T-helper 22 cell (primary cell): ENCODE data around the gene CRELD2.

Experiments used
- DNase-seq: peaks from one replicate; pipeline ENCODE4 v3.0.0-alpha.2; 2020; ENCODE audit warnings: low read depth

The CRELD2 gene

DNA sequence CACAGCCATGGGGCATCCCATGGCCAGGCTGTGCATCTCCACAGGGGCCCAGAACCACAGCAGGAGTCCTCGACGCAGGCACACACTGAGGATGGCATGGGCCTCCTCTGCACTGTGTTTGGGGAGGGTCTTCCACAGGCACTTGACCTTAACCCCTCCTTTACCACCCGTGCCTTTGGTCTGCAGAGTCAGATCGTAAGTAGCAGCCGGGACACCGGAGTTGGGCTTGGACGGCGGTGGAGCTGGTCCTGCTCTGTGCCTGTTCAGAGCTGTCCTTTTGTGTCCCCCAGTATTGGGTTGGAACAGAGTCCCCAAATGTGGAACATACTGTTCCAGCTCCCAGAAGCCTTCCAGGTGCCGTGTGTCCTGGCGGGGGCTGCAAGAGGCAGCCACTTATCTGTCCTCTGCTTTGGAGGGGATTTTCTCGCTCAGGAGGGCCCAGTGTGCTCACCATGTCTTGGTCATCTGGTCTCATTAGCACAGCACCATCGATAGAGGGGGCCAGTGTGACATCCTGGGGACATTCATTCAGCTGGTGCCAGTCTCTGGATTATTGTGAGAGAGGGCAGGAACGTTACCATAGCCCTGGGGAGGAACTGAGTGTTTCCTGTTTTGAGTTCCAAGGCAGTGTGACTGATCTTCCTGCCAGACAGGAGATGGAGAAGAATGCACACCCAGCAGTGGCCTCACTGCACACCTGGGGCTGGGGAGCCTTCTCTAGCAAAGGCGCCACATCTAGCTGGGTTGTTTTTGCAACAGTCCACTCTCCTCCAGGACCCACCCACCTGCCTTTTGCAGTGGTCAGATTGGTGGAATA is 12.4 kb downstream of the CRELD2 start:
- DNase-seq: no peak

DNA sequence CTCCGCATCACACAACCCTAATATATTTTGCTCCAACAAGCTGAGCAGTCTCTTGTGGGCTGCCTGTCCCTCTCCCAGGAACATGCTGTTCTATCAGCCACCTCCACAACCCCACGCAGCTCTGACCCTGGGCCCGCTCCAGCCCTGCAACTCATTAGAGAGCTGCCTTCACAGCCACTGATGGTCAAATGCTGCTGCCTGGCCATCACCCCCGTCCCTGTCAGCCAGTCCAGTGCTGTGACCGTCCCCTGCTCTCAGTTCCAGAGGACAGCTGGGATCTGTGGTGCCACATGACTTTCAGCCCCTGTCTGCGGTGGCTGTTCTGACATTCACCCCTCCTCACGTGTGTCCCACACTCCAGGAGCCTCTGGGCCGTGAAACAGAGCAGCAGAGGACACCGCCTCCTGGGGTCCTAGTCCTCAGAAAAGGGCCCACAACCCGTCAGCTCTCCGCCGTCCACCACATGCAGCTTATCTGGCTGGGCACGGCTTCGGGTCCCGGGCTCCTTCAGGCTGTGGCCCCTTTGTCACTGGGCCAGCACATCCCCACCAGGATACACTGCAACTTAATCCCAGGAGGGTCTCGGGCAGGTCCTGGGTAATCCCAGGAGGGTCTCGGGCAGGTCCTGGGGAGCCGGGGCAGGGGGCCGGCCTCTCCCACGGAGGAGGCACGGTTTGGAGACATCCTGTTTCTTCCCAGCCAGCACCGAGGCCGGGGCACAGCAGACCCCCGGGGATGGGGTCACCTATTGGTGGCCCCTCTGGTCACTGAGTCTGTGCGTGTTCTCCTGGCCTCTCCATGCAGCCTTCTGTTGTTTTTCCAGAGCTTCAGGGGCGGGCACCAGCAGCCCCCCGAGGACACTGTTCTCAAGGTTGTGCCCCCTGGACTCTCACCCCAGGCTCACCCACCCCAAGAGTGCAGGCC is 15.1 kb downstream of the CRELD2 start:
- no peak for DNase-seq

DNA sequence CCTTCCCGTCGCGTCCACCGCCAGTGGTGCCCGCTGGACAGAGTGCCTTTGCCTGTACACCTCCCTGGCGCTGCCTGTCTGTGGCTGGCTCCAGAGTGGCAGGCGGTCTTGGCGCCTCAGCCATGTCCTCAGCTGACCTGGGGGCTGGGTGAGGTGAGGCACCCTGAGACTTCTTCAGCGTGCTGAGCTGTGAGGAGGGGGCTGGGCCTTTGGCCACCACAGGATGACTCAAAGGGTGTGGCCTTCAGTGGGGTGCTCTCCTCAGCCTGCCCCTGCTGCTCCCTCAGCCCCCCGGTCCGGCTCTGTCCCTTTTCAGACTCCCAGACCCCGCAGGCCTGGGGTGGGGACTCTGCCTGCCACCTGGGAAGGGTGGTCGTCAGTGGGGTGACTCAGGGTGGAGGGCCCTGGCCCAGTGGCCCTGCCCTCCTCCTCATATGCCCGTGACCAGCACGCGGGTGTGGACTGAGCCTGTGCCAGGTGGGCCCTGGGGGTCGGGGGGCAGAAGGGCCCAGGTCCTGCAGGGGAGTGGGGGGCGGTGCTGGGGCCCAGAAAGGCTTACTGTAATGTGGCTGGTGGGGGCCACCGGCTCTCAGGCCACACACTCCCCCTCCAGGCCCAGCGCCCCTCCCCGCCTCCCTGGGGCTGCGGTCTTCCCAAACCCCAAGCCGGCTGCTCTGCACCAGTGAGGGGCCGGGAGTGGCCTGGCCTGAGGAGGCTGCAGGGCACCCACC is 15.9 kb downstream of the CRELD2 start:
- peak; percentile 37 for DNase-seq

DNA sequence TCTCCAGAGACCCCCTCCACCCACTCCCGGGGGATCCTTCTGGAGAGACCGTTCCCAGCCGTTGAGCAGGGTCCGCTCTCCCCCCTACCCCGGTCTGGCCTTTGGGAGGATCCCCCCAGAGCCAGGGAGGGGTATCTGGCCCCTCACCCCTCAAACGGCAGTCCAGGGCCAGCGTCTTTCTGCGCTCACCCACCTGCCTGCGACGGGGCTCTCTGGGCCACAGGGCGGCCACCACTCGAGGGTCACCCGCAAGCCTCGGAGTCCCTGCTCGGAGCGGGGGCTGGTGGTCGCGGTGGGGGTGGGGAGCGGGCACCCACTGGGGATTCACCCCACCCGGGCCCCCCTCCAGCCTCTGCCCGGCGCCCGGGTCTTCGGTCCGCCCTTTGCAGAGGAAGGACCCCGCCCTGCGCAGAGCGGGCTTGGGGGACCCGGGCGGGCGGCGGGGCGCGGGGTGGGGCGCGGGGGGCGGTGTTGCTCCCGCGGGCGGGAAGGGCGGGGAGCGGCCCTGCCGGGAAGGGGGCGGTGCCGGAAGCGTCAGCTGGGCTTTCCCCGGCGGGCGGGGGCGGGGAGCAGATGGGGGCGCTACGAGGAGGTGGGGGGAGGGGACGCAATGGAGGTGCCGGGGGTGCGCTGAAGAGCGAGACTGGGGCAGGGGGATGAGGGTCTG is 16.6 kb downstream of the CRELD2 start:
- DNase-seq: peak; percentile 80

DNA sequence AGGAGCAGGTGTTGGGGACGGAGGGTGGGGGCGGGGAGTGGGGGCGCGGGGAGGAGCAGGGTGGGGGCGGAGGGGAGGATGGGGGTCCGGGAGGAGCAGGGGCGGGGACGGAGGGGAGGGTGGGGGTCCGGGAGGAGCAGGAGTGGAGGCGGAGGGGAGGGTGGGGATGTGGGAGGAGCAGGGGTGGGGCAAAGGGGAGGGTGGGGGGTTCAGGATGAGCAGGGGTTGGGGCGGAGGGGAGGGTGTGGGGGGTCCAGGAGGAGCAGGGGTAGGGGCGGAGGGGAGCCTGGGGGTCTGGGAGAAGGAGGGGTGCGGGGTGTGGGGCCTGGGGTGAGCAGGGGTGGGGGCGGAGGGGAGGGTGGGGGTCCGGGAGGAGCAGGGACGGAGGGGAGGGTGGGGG is 17.1 kb downstream of the CRELD2 start:
- DNase-seq: peak; percentile 37

DNA sequence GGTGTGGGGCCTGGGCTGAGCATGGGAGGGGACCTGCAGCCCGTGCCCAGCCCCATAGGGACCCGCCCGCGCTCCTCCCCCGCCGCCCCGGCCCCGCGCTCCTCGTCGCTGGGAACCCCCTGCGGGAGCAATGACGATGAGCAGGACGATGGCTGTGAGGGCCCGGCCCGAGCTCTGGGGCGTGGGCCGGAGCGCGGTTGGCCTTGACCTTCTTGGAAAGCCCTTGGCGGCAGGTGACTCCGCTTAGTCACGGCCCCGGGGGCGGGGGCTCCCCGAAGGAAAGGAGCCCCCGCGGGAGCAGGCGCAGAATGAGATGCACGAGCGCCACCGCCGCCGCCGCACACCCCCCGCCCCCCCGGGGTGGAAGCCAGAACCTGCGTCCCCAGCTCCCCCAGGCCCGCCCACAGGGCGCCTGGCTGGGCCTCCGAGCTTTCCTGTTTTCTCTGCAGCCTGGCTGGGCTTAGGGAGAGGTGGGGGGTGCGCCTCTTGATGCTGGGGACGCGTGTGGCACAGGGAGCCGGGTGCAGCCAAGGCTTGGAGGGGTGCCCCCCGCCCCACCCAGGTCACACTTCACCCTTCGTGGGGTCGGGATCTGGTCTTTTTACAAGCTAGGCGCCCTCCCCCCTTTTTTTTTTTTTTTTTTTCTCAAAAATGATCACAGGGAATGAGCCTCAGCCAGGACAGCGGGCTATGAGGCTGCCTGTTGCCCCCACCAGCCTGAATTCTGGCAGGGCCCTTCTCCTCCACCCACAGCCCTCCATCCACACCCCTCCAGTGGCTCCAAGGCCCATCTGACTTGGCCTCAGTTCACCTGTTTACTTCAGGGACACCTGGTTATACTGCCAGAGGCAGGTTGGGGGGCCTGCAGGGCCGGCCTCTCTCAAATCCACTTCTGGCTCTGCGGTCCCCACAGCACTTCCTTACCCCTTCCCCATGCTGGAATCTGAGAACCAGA is 17.9 kb downstream of the CRELD2 start:
- peak; percentile 96 for DNase-seq

DNA sequence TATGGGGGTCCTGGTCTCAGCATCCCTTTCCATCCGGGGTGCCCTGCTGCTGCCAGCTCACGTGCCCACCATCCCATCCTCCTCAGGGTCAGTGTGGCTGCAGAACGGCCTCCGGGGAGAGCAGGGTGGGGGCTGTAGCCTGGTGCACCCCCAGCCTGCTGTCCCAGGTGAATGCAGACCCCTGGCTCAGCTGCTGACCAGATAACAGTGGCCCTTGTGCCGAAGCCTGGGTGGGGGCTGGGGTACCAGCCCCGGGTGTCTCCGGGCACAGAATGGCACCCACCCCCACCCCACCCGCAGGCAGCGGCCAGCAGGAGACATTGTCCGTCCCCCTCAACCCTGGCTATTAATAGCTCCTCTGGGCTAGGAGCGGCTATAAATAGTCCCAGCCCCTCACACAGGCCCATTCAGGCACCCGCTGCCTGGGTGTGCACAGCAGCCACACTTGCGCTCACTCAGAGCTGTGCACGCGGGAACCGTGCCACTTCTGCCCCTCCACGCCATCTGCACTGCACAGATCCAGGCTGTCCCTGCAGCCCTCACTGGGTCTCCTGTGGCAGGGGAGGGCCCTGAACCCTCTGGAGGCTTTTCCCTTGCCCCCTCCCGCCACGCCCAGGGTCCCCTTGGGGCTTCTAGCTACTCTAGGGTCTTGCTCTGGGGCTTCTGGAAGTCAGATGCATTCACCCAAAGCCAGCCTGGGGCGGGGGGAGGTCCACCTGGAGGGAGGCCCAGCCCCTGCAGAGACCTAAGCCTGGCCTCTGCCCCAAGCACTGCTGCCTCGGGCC is 18.7 kb downstream of the CRELD2 start:
- no peak for DNase-seq

DNA sequence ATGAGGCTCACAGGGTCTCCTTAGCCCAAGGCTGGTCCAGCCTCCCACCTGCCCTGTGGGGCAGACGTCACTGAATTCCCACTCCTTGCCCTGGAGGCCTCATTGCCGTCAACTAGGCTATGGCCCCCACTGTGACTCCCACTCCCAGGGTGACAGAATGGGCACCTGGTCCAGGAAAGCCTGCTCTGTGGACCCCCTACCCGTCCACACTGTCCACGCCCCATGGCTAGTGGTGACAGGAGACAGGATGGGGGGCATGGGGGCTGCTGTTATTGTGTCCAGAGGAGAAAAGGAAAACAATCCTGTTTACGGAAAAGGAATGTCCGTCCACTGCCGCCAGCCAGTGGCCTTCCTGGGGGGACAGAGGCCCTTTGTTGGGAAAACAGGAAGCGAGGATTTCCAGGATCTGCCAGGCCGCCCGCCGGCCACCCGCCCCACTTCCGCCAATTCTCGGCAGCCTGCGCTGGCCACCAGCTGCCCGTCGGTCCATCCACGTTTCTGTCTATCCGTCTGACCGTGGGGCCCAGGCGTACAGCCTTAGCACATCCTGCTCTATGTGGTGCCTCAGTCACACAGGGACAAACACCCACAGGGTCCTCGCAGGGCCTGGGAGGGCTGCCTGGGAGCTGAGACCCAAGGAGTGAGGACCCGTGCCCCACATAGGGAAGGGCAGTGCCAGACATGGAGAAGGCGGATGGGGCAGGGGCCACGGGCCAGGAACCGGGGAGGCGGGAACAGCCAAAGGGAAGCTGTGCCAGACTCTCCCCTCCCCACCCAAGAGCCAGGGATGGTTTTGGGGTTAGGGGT is 19.5 kb downstream of the CRELD2 start:
- DNase-seq: no peak

DNA sequence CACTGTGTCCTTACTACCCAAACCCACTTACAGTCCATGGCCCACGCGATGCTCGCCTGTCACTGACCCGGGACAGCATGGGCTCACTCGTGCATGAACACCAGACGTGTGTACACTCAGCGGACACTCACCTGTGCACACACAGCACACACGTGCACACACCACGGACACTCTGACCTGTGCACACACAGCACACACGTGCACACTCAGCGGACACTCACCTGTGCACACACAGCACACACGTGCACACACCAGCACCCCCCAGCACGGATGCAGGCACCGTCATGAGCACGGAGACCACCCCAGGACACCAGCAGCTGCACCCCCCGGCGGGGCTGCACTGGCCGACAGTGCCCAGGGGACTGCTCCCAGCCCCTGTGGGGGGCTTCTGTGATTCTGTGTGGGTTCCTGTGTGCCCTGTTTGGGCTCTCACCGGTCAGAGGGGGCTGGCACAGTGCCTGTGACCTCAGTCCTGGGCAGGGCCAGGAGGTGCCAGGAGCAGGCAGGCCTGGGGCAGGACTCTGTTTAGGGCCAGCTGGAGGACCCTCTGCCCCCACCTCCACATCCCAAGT is 20.2 kb downstream of the CRELD2 start:
- DNase-seq: no peak

DNA sequence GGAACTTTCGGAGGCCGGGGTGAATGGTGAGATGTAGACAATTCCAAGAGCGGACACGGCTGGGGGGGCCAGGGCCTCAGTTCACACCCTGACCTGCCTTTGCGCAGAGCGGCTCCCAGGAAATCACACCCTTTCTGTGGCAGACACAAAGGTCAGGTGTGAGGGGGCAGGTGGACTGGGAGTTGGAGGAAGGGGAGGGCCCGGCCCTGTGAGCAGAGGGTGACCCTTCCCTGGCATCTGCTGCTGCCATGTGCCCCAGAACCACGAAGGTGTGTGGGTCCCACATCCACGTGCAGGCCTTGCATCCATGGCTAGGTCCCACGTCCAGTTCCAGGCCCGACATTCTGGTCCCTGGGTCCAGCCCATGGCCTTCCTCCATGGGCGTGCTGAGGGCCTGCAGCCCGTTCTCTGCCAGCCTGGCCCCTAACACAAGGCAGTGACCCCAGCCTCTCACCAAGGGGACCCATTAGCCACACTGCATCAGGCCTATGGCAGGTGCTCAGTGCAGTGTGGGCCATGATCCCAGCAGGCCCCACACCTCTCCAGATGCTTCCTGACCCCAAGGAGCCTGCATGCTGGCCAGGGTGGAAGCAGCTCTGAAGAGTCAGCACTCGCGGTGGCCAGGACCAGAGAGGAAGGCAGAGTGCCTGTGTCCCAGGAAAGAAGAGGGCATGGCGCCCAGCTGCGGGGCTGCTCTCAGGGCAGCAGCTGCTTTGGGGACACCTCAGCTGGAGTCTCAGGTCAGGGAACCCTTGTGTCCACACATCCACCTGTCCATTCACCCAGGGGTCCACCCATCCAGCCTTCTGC is 23.3 kb downstream of the CRELD2 start:
- no peak for DNase-seq

DNA sequence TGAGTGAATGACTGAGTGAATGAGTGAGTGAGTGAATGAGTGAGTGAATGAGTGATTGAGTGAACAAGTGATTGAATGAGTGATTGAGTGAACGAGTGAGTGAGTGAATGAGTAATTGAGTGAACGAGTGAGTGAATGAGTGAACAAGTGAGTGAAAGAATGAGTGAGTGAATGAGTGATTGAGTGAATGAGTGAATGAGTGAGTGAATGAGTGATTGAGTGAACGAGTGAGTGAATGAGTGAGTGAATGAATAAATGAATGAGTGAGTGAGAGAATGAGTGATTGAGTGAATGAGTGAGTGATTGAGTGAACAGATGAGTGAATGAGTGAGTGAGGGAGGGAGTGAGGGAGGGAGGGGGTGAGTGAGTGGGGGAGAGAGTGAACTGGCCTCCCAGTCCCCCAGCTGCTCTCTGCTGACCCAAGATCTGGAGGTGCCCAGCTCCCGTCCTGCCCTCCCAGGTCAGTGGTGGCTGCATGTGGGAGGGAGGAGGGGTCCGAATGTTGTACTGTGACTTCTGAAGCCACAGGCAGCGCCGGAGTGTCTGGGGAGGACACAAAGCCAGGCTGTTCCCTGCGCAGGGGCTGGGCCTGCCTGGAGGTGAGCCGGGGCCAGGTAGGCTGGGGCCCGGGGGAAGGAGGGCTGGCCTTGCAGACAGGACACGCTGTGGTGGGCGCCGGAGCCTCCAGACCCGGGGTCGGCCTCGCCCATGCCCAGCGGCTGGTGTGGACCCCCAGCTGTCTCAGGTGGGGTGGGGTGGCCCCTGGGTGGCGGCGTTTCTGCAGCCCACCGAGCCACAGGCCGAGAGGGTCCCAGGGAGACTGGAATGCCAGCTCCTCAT is 24.4 kb downstream of the CRELD2 start:
- DNase-seq: no peak

DNA sequence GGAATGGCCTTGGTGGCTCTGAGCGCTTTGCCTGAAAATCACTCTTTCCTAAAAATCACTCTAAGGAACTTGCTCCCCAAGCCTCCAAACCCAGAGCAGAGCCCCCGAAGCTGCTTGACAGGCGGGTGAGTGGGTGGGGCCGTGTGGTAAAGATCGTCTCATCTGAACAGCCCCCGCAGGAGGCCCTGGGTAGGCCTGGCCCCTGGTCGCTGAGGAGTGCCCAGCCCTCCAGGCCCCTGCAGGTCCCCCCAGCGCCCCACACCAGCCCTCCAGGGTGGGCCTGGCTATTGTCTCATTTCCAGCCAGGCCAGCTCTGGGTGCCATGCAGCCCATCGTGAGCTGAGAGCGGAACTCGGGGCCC is 25.0 kb downstream of the CRELD2 start:
- DNase-seq: no peak

DNA sequence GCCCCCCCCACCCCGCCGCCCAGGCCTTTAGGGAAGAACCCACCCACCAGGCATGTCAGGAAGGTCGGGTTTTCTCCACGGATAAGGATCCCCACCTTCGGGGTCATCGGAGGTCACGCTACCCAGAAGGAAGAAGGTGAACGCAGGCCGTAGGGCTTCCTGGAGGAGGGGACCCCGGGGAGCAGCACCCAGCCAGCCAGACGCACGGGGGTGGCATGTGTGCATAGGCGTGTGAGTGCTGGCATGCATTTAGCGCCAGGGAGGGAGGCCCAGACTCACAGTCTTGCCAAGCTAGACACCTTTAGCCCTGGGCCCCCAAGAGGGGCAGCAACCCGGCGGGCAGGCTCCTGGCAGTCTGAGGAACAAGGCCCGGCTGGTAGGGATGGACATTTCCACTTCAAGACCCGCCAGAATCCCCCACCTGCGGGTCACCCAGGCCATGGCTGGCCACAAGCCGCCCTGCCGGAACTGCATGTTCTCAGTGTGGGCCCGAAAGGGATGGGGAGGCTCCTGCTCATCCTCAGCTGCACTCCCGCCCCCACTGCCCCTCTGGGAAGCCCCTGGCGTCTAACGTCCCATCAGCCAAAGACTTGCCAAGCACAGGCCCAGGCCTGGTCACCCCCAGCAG is 25.5 kb downstream of the CRELD2 start:
- DNase-seq: no peak

DNA sequence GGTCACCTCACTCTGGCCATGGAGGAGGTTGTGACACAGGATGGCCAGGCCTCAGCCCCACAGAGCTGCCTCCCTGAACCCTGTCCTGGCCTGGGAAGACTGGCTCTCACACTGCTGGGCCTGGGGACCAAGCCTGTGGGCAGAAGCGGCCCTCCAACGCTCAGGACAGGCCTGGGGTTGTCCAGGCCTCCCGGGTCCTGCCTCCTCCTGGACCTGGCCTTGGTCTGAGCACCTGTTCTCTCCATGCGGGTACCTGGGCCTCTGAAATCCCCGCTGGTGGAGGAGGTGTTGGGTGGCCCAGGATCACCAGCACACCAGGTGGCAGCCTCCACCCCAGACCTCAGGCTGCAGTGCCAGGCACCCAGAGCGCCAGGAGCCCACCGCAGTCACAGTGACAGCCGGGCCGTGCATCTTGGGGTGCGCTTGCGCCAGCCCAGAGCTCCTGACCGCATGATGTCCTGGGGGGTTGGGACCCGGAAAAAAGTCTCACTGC is 26.0 kb downstream of the CRELD2 start:
- no peak for DNase-seq

DNA sequence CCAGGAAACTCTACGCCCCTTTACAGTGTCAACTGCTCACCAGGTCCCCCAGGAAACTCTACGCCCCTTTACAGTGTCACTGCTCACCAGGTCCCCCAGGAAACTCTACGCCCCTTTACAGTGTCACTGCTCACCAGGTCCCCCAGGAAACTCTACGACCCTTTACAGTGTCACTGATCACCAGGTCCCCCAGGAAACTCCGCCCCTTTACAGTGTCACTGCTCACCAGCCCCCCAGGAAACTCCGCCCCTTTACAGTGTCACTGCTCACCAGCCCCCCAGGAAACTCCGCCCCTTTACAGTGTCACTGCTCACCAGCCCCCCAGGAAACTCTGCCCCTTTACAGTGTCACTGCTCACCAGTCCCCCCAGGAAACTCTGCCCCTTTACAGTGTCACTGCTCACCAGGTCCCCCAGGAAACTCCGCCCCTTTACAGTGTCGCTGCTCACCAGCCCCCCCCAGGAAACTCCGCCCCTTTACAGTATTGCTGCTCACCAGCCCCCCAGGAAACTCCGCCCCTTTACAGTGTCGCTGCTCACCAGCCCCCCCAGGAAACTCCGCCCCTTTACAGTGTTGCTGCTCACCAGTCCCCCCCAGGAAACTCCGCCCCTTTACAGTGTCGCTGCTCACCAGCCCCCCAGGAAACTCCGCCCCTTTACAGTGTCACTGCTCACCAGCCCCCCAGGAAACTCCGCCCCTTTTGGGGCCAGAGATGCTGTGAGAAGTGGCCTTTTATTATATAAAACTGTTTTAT is 26.8 kb downstream of the CRELD2 start:
- peak; percentile 47 for DNase-seq
